ENCODE data around the gene CYP8B1. TPM values are rescaled to one million over a fixed set of nuclear protein-coding genes. Genes with fewer than 3 reads are reported as not detected.

CYP8B1 gene
- total and polyA plus RNA-seq, 2 of the 13 experiments (the other 11 are each of a cell fraction or from before 2014, with no cell fraction given) = 0.58 to 2.0 TPM

- no peak for TF ChIP-seq ZNF468 (CRISPR knock-in tag; IDR thresholded peaks at IDR 0.05)
- TF ChIP-seq CBX2 (IDR thresholded peaks at IDR 0.05; ENCODE audit: low read depth, low read length) = no peak
- no peak for TF ChIP-seq CBX2 (CRISPR knock-in tag; IDR thresholded peaks at IDR 0.05; ENCODE audit: low read depth)
- TF ChIP-seq ZNF816 (CRISPR knock-in tag; IDR thresholded peaks at IDR 0.05; ENCODE audit: borderline replicate concordance) = no peak
- no peak for TF ChIP-seq ZNF841 (CRISPR knock-in tag; IDR thresholded peaks at IDR 0.05; ENCODE audit: borderline replicate concordance)
- no peak for TF ChIP-seq HCFC1 (IDR thresholded peaks at IDR 0.05; ENCODE audit: low read depth, low read length)
- TF ChIP-seq, protein P1, sequence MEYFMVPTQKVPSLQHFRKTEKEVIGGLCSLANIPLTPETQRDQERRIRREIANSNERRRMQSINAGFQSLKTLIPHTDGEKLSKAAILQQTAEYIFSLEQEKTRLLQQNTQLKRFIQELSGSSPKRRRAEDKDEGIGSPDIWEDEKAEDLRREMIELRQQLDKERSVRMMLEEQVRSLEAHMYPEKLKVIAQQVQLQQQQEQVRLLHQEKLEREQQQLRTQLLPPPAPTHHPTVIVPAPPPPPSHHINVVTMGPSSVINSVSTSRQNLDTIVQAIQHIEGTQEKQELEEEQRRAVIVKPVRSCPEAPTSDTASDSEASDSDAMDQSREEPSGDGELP (IDR thresholded peaks at IDR 0.05; ENCODE audit: borderline replicate concordance, low read depth) = peak; percentile 99
- peak; percentile 97 for TF ChIP-seq SALL1 (CRISPR knock-in tag; IDR thresholded peaks at IDR 0.05)
- no peak; the same call in 1 of the 2 replicates for TF ChIP-seq ZNF441 (CRISPR knock-in tag; IDR thresholded peaks at IDR 0.05; ENCODE audit: borderline replicate concordance)
- TF ChIP-seq ZNF781 (CRISPR knock-in tag; IDR thresholded peaks at IDR 0.05; ENCODE audit: borderline replicate concordance, not compliant biosample characterization) = peak; percentile 48
- TF ChIP-seq E2F2 (CRISPR knock-in tag; IDR thresholded peaks at IDR 0.05; ENCODE audit: borderline replicate concordance) = no peak
- TF ChIP-seq ZBTB26 (CRISPR knock-in tag; IDR thresholded peaks at IDR 0.05; ENCODE audit: borderline replicate concordance) = peak; percentile 77; the same call in 1 of the 2 replicates
- TF ChIP-seq, protein P2, sequence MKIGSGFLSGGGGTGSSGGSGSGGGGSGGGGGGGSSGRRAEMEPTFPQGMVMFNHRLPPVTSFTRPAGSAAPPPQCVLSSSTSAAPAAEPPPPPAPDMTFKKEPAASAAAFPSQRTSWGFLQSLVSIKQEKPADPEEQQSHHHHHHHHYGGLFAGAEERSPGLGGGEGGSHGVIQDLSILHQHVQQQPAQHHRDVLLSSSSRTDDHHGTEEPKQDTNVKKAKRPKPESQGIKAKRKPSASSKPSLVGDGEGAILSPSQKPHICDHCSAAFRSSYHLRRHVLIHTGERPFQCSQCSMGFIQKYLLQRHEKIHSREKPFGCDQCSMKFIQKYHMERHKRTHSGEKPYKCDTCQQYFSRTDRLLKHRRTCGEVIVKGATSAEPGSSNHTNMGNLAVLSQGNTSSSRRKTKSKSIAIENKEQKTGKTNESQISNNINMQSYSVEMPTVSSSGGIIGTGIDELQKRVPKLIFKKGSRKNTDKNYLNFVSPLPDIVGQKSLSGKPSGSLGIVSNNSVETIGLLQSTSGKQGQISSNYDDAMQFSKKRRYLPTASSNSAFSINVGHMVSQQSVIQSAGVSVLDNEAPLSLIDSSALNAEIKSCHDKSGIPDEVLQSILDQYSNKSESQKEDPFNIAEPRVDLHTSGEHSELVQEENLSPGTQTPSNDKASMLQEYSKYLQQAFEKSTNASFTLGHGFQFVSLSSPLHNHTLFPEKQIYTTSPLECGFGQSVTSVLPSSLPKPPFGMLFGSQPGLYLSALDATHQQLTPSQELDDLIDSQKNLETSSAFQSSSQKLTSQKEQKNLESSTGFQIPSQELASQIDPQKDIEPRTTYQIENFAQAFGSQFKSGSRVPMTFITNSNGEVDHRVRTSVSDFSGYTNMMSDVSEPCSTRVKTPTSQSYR (CRISPR knock-in tag; IDR thresholded peaks at IDR 0.05; ENCODE audit: borderline replicate concordance) = peak; percentile 58; the same call in 1 of the 2 replicates
- TF ChIP-seq ZNF547 (CRISPR knock-in tag; IDR thresholded peaks at IDR 0.05) = peak; percentile 21; the same call in 1 of the 2 replicates
- TF ChIP-seq MATR3 (CRISPR knock-in tag; IDR thresholded peaks at IDR 0.05) = no peak
- TF ChIP-seq ZNF3 (CRISPR knock-in tag; IDR thresholded peaks at IDR 0.05) = no peak
- no peak for TF ChIP-seq IKZF1 (IDR thresholded peaks at IDR 0.05)
- TF ChIP-seq ZFX (CRISPR knock-in tag; IDR thresholded peaks at IDR 0.05; ENCODE audit: low read depth) = peak; percentile 46; the same call in 1 of the 2 replicates
- no peak for TF ChIP-seq ZNF274 (CRISPR knock-in tag; IDR thresholded peaks at IDR 0.05)
- TF ChIP-seq CAMTA2 (CRISPR knock-in tag; IDR thresholded peaks at IDR 0.05; ENCODE audit: borderline replicate concordance) = no peak
- peak; percentile 97 for TF ChIP-seq HNF4A (CRISPR knock-in tag; IDR thresholded peaks at IDR 0.05)
- TF ChIP-seq, protein P3, sequence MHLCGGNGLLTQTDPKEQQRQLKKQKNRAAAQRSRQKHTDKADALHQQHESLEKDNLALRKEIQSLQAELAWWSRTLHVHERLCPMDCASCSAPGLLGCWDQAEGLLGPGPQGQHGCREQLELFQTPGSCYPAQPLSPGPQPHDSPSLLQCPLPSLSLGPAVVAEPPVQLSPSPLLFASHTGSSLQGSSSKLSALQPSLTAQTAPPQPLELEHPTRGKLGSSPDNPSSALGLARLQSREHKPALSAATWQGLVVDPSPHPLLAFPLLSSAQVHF (CRISPR knock-in tag; IDR thresholded peaks at IDR 0.05) = no peak
- peak; percentile 61; the same call in 1 of the 2 replicates for TF ChIP-seq ZNF878 (CRISPR knock-in tag; IDR thresholded peaks at IDR 0.05)
- TF ChIP-seq ZNF780A (CRISPR knock-in tag; IDR thresholded peaks at IDR 0.05) = no peak
- TF ChIP-seq ZNF33A (CRISPR knock-in tag; IDR thresholded peaks at IDR 0.05; ENCODE audit: borderline replicate concordance) = no peak
Measured at GRCh38 chr3:42853739-42854302, 21.9 kb downstream of the CYP8B1 start (continued).

Data from HepG2 (cell line).